Measurements from ENCODE around the gene DIRAS1. TPM values are rescaled to one million over a fixed set of nuclear protein-coding genes. Genes with fewer than 3 reads are reported as not detected.

The DIRAS1 gene
- total and polyA plus RNA-seq, 2 of the 4 experiments (the other 2 are of a cell fraction), result 1.4 to 10.3 TPM

- Histone ChIP-seq H2AK5ac (ENCODE audit: low read depth, low read length) (no peak overlapping the region), H2BK120ac (ENCODE audit: low read depth, low read length) (no peak overlapping the region), H3K36me3 (ENCODE audit: control insufficient read depth, insufficient read depth, low read length) (no peaks in the 10 kb centered on the region), H4K5ac (ENCODE audit: low read depth, low read length) (no peak overlapping the region), H3K14ac (replicated peaks; ENCODE audit: low read depth, low read length) (no peak overlapping the region), H3K23ac (ENCODE audit: low read depth, low read length) (no peak overlapping the region), H3K56ac (ENCODE audit: extremely low read depth, insufficient read depth, low read length) (no peak overlapping the region), H3K4me2 (ENCODE audit: low read depth, low read length) (no peak overlapping the region), H3K9me1 (ENCODE audit: insufficient read depth, low read length) (no peaks in the 10 kb centered on the region), H3K4me1 (ENCODE audit: control insufficient read depth, insufficient read depth, low read length) (no peaks in the 10 kb centered on the region), H4K8ac (ENCODE audit: low read depth in 2 of 2, low read length in 2 of 2) (no peak overlapping the region), H3K9me3 (ENCODE audit: control insufficient read depth, insufficient read depth, low read length) (no peaks in the 10 kb centered on the region), H3K27ac (ENCODE audit: insufficient read depth, low read length) (no peak overlapping the region), H3K18ac (ENCODE audit: low read depth, low read length) (no peak overlapping the region), H4K91ac (ENCODE audit: insufficient read depth, low read depth, low read length) (no peak overlapping the region), H3K9ac (ENCODE audit: low read depth, low read length) (no peak overlapping the region), H2BK15ac (ENCODE audit: low read depth, low read length) (no peak overlapping the region), H3K4me3 (ENCODE audit: insufficient read depth, low read depth, low read length) (no peak overlapping the region), H2BK5ac (ENCODE audit: low read depth, low read length, poor library complexity, severe bottlenecking) (no peak overlapping the region), H3K4ac (ENCODE audit: low read depth, low read length) (no peak overlapping the region), H3K79me1 (ENCODE audit: low read depth in 1 of 2, low read length in 2 of 2) (no peaks in the 10 kb centered on the region), H4K20me1 (ENCODE audit: insufficient read depth, low read length) (no peaks in the 10 kb centered on the region), H2AK9ac (replicated peaks; ENCODE audit: low read depth, low read length, poor library complexity) (no peak overlapping the region), H2BK20ac (ENCODE audit: low read depth, low read length) (no peak overlapping the region), H3K27me3 (ENCODE audit: control insufficient read depth, insufficient read depth, low read length) (peaks cover 43% of the 10 kb centered on the region), H2AFZ (replicated peaks; ENCODE audit: low read length, poor library complexity) (no peak overlapping the region)
- dilution Hi-C loops (cut with HindIII; ENCODE audit: low sequenced_read_pairs, unreplicated experiment) (no loop called here), in situ Hi-C loops (cut with MboI; ENCODE audit: low sequenced_read_pairs) (no loop called here), intact Hi-C loops (cut with micrococcal nuclease) (no loop called here)
- ChIA-PET CTCF (no interaction called here), POLR2A (ENCODE audit: unreplicated experiment) (no interaction called here)
- 31% methylated on average over 2 of the region's 8 CpGs; no CpG with 5 or more reads in 1 of the 2 experiments for WGBS, 2 experiments (ENCODE audit: extremely low coverage in 2 of 2, insufficient read length in 1 of 2)
- TF ChIP-seq RAD21 (IDR thresholded peaks at IDR 0.05; ENCODE audit: low read length), result no peak
- no peak for TF ChIP-seq CHD1 (IDR thresholded peaks at IDR 0.05; ENCODE audit: low read depth, low read length)
- no peak for TF ChIP-seq NFE2L2 (IDR thresholded peaks at IDR 0.05; ENCODE audit: low read depth, low read length)
- no peak for TF ChIP-seq FOS (IDR thresholded peaks at IDR 0.05; ENCODE audit: low read depth, low read length)
- no peak for TF ChIP-seq CTCF (conservative IDR thresholded peaks at IDR 0.05; ENCODE audit: low read depth, low read length)
- no peak for TF ChIP-seq ELK1 (IDR thresholded peaks at IDR 0.05; ENCODE audit: borderline replicate concordance, low read depth, low read length)
- TF ChIP-seq SMC3 (IDR thresholded peaks at IDR 0.05; ENCODE audit: low read depth, low read length), result no peak
- no peak for ATAC-seq (ENCODE audit: low read depth)
- BruUV-seq (replicated peaks), result no TSS peak
- no peak for DNase-seq
Measured at GRCh38 chr19:2678044-2678671, 43.0 kb downstream of the DIRAS1 start.
